SK-N-SH treated with all-trans-retinoic acid at 6 μM for 48 hours (cell line): ENCODE data around the gene LRMDA.

Source experiments
- ATAC-seq: fragments of 200-7000 bp; cut with Tn5 transposase; 3 replicates; pipeline ENCODE4 v1.9.1; 2020; ENCODE audit warnings: mild to moderate bottlenecking, moderate library complexity
- ARNTL ChIP-seq: fragments of 450-650 bp; formaldehyde crosslinking; IDR thresholded peaks from 2 replicates; pipeline ENCODE4 v1.5.0; 2020; ENCODE audit warnings: low read depth, mild to moderate bottlenecking, moderate library complexity, borderline replicate concordance
- BACH2 ChIP-seq: fragments of 250-450 bp; sonication (Bioruptor Pico); IDR thresholded peaks from 2 replicates; pipeline ENCODE4 v1.9.0; 2021; ENCODE audit warnings: mild to moderate bottlenecking, borderline replicate concordance
- CREB5 ChIP-seq: fragments of 250-450 bp; sonication (Bioruptor Pico); IDR thresholded peaks from 2 replicates; pipeline ENCODE4 v1.5.1; 2020; ENCODE audit warnings: low read depth, mild to moderate bottlenecking, moderate library complexity
- CSDC2 ChIP-seq: fragments of 250-450 bp; sonication (Bioruptor Pico); IDR thresholded peaks from 2 replicates; pipeline ENCODE4 v1.5.0; 2020; ENCODE audit warnings: mild to moderate bottlenecking, moderate library complexity
- CSRNP3 ChIP-seq: fragments of 250-450 bp; sonication (Bioruptor Pico); IDR thresholded peaks from 2 replicates; pipeline ENCODE4 v1.5.1; 2021; ENCODE audit warnings: mild to moderate bottlenecking, moderate library complexity
- GLIS3 ChIP-seq: fragments of 250-450 bp; sonication (Bioruptor Pico); IDR thresholded peaks from 2 replicates; pipeline ENCODE4 v1.5.0; 2020; ENCODE audit warnings: mild to moderate bottlenecking, moderate library complexity
- ISL1 ChIP-seq: fragments of 250-450 bp; sonication (Bioruptor Pico); IDR thresholded peaks from 2 replicates; pipeline ENCODE4 v2.1.2; 2022; ENCODE audit warnings: mild to moderate bottlenecking, moderate library complexity
- OSR1 ChIP-seq: fragments of 250-450 bp; sonication (Bioruptor Pico); IDR thresholded peaks from 2 replicates; pipeline ENCODE4 v1.8.0; 2022; ENCODE audit warnings: moderate library complexity, mild to moderate bottlenecking, inconsistent platforms
- PATZ1 ChIP-seq: fragments of 250-450 bp; sonication (Bioruptor Pico); IDR thresholded peaks from 2 replicates; pipeline ENCODE4 v1.8.0; 2020; ENCODE audit warnings: mild to moderate bottlenecking, moderate library complexity, borderline replicate concordance
- POU6F1 ChIP-seq: fragments of 250-450 bp; sonication (Bioruptor Pico); IDR thresholded peaks from 2 replicates; pipeline ENCODE4 v1.8.0; 2021; ENCODE audit warnings: low read depth, mild to moderate bottlenecking, moderate library complexity, borderline replicate concordance
- PPARA ChIP-seq: fragments of 250-450 bp; sonication (Bioruptor Pico); IDR thresholded peaks from 2 replicates; pipeline ENCODE4 v1.5.0; 2020; ENCODE audit warnings: mild to moderate bottlenecking, borderline replicate concordance
- RARB ChIP-seq: fragments of 250-450 bp; sonication (Bioruptor Pico); IDR thresholded peaks from 2 replicates; pipeline ENCODE4 v1.8.0; 2021; ENCODE audit warnings: mild to moderate bottlenecking, moderate library complexity
- TCF4 ChIP-seq: fragments of 250-450 bp; sonication (Bioruptor Pico); IDR thresholded peaks from 2 replicates; pipeline ENCODE4 v1.8.0; 2021; ENCODE audit warnings: mild to moderate bottlenecking, moderate library complexity, borderline replicate concordance
- TOX ChIP-seq: fragments of 250-450 bp; sonication (Bioruptor Pico); IDR thresholded peaks from 2 replicates; pipeline ENCODE4 v1.8.0; 2021; ENCODE audit warnings: mild to moderate bottlenecking, moderate library complexity, borderline replicate concordance
- TSHZ2 ChIP-seq: fragments of 250-450 bp; sonication (Bioruptor Pico); IDR thresholded peaks from 2 replicates; pipeline ENCODE4 v1.5.0; 2020; ENCODE audit warnings: mild to moderate bottlenecking, moderate library complexity
- ZC3H10 ChIP-seq: fragments of 250-450 bp; sonication (Bioruptor Pico); IDR thresholded peaks from 2 replicates; pipeline ENCODE4 v1.5.1; 2021; ENCODE audit warnings: mild to moderate bottlenecking, moderate library complexity
- ZFP3 ChIP-seq: fragments of 250-450 bp; sonication (Bioruptor Pico); IDR thresholded peaks from 2 replicates; pipeline ENCODE4 v1.5.0; 2020; ENCODE audit warnings: mild to moderate bottlenecking, moderate library complexity
- ZFP30 ChIP-seq: fragments of 450-650 bp; formaldehyde crosslinking; IDR thresholded peaks from 2 replicates; pipeline ENCODE4 v1.5.0; 2022; ENCODE audit warnings: mild to moderate bottlenecking, moderate library complexity
- ZNF565 ChIP-seq: fragments of 450-650 bp; formaldehyde crosslinking; conservative IDR thresholded peaks from 2 replicates; pipeline ENCODE4 v1.5.0; 2020; ENCODE audit warnings: low read depth, mild to moderate bottlenecking, moderate library complexity
- ZNF70 ChIP-seq: fragments of 450-650 bp; formaldehyde crosslinking; IDR thresholded peaks from 2 replicates; pipeline ENCODE4 v1.5.0; 2020; ENCODE audit warnings: mild to moderate bottlenecking, moderate library complexity
- ZNF8 ChIP-seq: fragments of 450-650 bp; formaldehyde crosslinking; IDR thresholded peaks from 2 replicates; pipeline ENCODE4 v1.5.0; 2020; ENCODE audit warnings: mild to moderate bottlenecking, moderate library complexity

The LRMDA gene

GRCh38 chr10:75773813-75774782 is 342.7 kb downstream of the LRMDA start:
- TF ChIP-seq GLIS3 (CRISPR knock-in tag) (no peak), CSRNP3 (CRISPR knock-in tag) (no peak), TCF4 (CRISPR knock-in tag) (no peak), ZFP3 (CRISPR knock-in tag) (no peak), ARNTL (CRISPR knock-in tag) (no peak), CREB5 (CRISPR knock-in tag) (no peak), CSDC2 (CRISPR knock-in tag) (no peak), ZNF70 (CRISPR knock-in tag) (no peak), ZNF8 (CRISPR knock-in tag) (no peak), BACH2 (CRISPR knock-in tag) (no peak), ISL1 (no peak), POU6F1 (CRISPR knock-in tag) (no peak), ZC3H10 (CRISPR knock-in tag) (no peak), TSHZ2 (CRISPR knock-in tag) (no peak), RARB (CRISPR knock-in tag) (no peak)
- ATAC-seq: no peak

- no peak for ATAC-seq
- TF ChIP-seq TSHZ2 (CRISPR knock-in tag) (no peak), PATZ1 (CRISPR knock-in tag) (no peak), TCF4 (CRISPR knock-in tag) (no peak), GLIS3 (CRISPR knock-in tag) (no peak), ZC3H10 (CRISPR knock-in tag) (no peak), ISL1 (no peak), RARB (CRISPR knock-in tag) (no peak), ZNF565 (no peak), PPARA (CRISPR knock-in tag) (no peak), ARNTL (CRISPR knock-in tag) (no peak), TOX (CRISPR knock-in tag) (no peak), BACH2 (CRISPR knock-in tag) (no peak), OSR1 (CRISPR knock-in tag) (no peak), ZFP30 (CRISPR knock-in tag) (no peak), ZNF70 (CRISPR knock-in tag) (no peak), CSRNP3 (CRISPR knock-in tag) (no peak), CSDC2 (CRISPR knock-in tag) (no peak), ZNF8 (CRISPR knock-in tag) (no peak)
Measured at GRCh38 chr10:75774783-75775490, 343.5 kb downstream of the LRMDA start.
